SK-N-MC (cell line): ENCODE measurements around the gene NLN.

Experiments
- DNase-seq: peaks from one replicate; pipeline ENCODE4 v3.0.0-alpha.2; 2011; ENCODE audit warnings: low read depth, low spot score
- H3K27ac ChIP-seq: fragments of 200-600 bp; sonication (generic); 2 replicates; pipeline ENCODE4 v1.5.1; 2016; ENCODE audit warnings: mixed run types
- H3K36me3 ChIP-seq: fragments of 200-600 bp; sonication (generic); 2 replicates; pipeline ENCODE4 v1.6.1; 2017; ENCODE audit warnings: antibody characterized with exemption, low read length, mixed read lengths; ENCODE audit not compliant: insufficient read depth
- H3K4me3 ChIP-seq: fragments of 200-600 bp; sonication (generic); 2 replicates; pipeline ENCODE4 v1.5.1; 2016
- H3K9ac ChIP-seq: fragments of 200-600 bp; sonication (generic); 2 replicates; pipeline ENCODE4 v1.8.0; 2017; ENCODE audit warnings: mixed run types, mixed read lengths; ENCODE audit not compliant: insufficient read length
- H3K9me3 ChIP-seq: fragments of 200-600 bp; sonication (generic); 2 replicates; pipeline ENCODE4 v1.6.1; 2017; ENCODE audit warnings: low read depth, mild to moderate bottlenecking, antibody characterized with exemption, low read length, moderate library complexity, mixed read lengths
- EZH2 ChIP-seq: fragments of 200-600 bp; sonication (generic); IDR thresholded peaks from one replicate; pipeline ENCODE4 v1.6.1; 2017; ENCODE audit warnings: antibody characterized with exemption
- FOXP2 ChIP-seq: optimal IDR thresholded peaks from 2 replicates; pipeline ENCODE3; 2011; ENCODE audit warnings: mild to moderate bottlenecking, moderate library complexity; ENCODE audit not compliant: insufficient read depth; ENCODE audit errors: extremely low read length, control extremely low read depth
- POLR2AphosphoS5 ChIP-seq: IDR thresholded peaks from 2 replicates; pipeline ENCODE4 v1.6.1; 2012; ENCODE audit warnings: mild to moderate bottlenecking, low read depth, low read length, borderline replicate concordance

NLN gene

GRCh38 chr5:65808251-65808741 lies 86.3 kb downstream of the NLN start:
- no peak overlapping the region for H3K27ac ChIP-seq
- peaks cover 41% of the 10 kb centered on the region for H3K36me3 ChIP-seq
- DNase-seq: no peak
- no peaks in the 10 kb centered on the region for H3K9me3 ChIP-seq
- H3K9ac ChIP-seq: no peak overlapping the region
- no peak for TF ChIP-seq FOXP2
- no peak for TF ChIP-seq EZH2
- H3K4me3 ChIP-seq: no peak overlapping the region

GRCh38 chr5:65808818-65809217 lies 86.8 kb downstream of the NLN start:
- Histone ChIP-seq H3K9me3 (no peaks in the 10 kb centered on the region), H3K4me3 (no peak overlapping the region), H3K27ac (no peak overlapping the region), H3K36me3 (peaks cover 44% of the 10 kb centered on the region), H3K9ac (no peak overlapping the region)
- TF ChIP-seq POLR2AphosphoS5 (no peak), FOXP2 (no peak), EZH2 (no peak)
- DNase-seq: no peak

GRCh38 chr5:65809817-65810531 lies 88.0 kb downstream of the NLN start:
- DNase-seq: no peak
- no peaks in the 10 kb centered on the region for H3K9me3 ChIP-seq
- H3K27ac ChIP-seq: no peak overlapping the region
- H3K4me3 ChIP-seq: no peak overlapping the region
- TF ChIP-seq FOXP2 (no peak), EZH2 (no peak), POLR2AphosphoS5 (no peak)
- no peak overlapping the region for H3K9ac ChIP-seq
- peaks cover 41% of the 10 kb centered on the region for H3K36me3 ChIP-seq

GRCh38 chr5:65811004-65811403 lies 89.0 kb downstream of the NLN start:
- no peak overlapping the region for H3K4me3 ChIP-seq
- TF ChIP-seq EZH2 (no peak), POLR2AphosphoS5 (no peak), FOXP2 (no peak)
- H3K27ac ChIP-seq: no peak overlapping the region
- peaks cover 46% of the 10 kb centered on the region for H3K36me3 ChIP-seq
- no peak for DNase-seq
- no peak overlapping the region for H3K9ac ChIP-seq
- no peaks in the 10 kb centered on the region for H3K9me3 ChIP-seq

GRCh38 chr5:65811885-65812284 lies 89.9 kb downstream of the NLN start:
- Histone ChIP-seq H3K36me3 (peaks cover 41% of the 10 kb centered on the region), H3K27ac (no peak overlapping the region), H3K9ac (no peak overlapping the region), H3K4me3 (no peak overlapping the region), H3K9me3 (no peaks in the 10 kb centered on the region)
- DNase-seq: no peak
- TF ChIP-seq EZH2 (no peak), POLR2AphosphoS5 (no peak), FOXP2 (no peak)

- peaks cover 41% of the 10 kb centered on the region for H3K36me3 ChIP-seq
- no peak for TF ChIP-seq POLR2AphosphoS5
- TF ChIP-seq EZH2: no peak
- TF ChIP-seq FOXP2: no peak
- no peak overlapping the region for H3K4me3 ChIP-seq
- H3K27ac ChIP-seq: no peak overlapping the region
- H3K9me3 ChIP-seq: no peaks in the 10 kb centered on the region
- no peak overlapping the region for H3K9ac ChIP-seq
- DNase-seq: no peak
Observed at GRCh38 chr5:65812648-65813047, 90.6 kb downstream of the NLN start.

GRCh38 chr5:65813174-65813573 lies 91.2 kb downstream of the NLN start:
- Histone ChIP-seq H3K27ac (no peak overlapping the region), H3K9me3 (no peaks in the 10 kb centered on the region), H3K4me3 (no peak overlapping the region), H3K36me3 (peaks cover 41% of the 10 kb centered on the region), H3K9ac (no peak overlapping the region)
- TF ChIP-seq POLR2AphosphoS5 (no peak), EZH2 (no peak)
- no peak for DNase-seq

GRCh38 chr5:65815161-65815560 lies 93.2 kb downstream of the NLN start:
- DNase-seq: no peak
- TF ChIP-seq POLR2AphosphoS5 (no peak), FOXP2 (no peak), EZH2 (no peak)
- Histone ChIP-seq H3K27ac (no peak overlapping the region), H3K36me3 (peaks cover 35% of the 10 kb centered on the region), H3K4me3 (no peak overlapping the region), H3K9me3 (no peaks in the 10 kb centered on the region), H3K9ac (no peak overlapping the region)

GRCh38 chr5:65816729-65817128 lies 94.7 kb downstream of the NLN start:
- Histone ChIP-seq H3K27ac (no peak overlapping the region), H3K4me3 (no peak overlapping the region), H3K36me3 (peaks cover 26% of the 10 kb centered on the region), H3K9ac (no peak overlapping the region), H3K9me3 (no peaks in the 10 kb centered on the region)
- no peak for DNase-seq
- no peak for TF ChIP-seq EZH2
- TF ChIP-seq POLR2AphosphoS5: no peak
- TF ChIP-seq FOXP2: no peak
